ENCODE data around the gene STAT3. TPM values are rescaled to one million over a fixed set of nuclear protein-coding genes. Genes with fewer than 3 reads are reported as not detected.

STAT3 gene
- polyA plus RNA-seq, 1 of the 3 experiments (the other 2 are of a cell fraction): 35.7 TPM

- no peak for DNase-seq
- Histone ChIP-seq H4K20me1 (ENCODE audit: insufficient read depth) (peaks cover 100% of the 10 kb centered on the region), H3K79me2 (ENCODE audit: insufficient read depth) (peaks cover 100% of the 10 kb centered on the region), H3K4me3 (ENCODE audit: low read depth in 2 of 2, low read length in 1 of 2) (no peak overlapping the region), H2AFZ (ENCODE audit: low read depth) (no peak overlapping the region), H3K36me3 (replicated peaks in 1 of 2; ENCODE audit: control insufficient read depth in 1 of 2, insufficient read depth in 2 of 2, low read length in 1 of 2) (peaks cover 16 to 48% of the 10 kb centered on the region in 2 experiments), H3K4me2 (peak overlapping the region; percentile 58; the same call in 1 of the 2 replicates), H3K27ac (ENCODE audit: low read depth in 2 of 2, low read length in 1 of 2) (peak overlapping the region; percentile 17 to 61; a peak in 2 of 4 replicates), H3F3A (replicated peaks; ENCODE audit: insufficient read depth) (peaks cover 50% of the 10 kb centered on the region), H3K4me1 (ENCODE audit: control insufficient read depth in 1 of 2, insufficient read depth in 2 of 2, low read depth in 1 of 2, low read length in 1 of 2) (peaks cover 18 to 35% of the 10 kb centered on the region in 2 experiments; a peak in 3 of 4 replicates), H3K27me3 (ENCODE audit: insufficient read depth) (no peaks in the 10 kb centered on the region), H3K9me3 (no peaks in the 10 kb centered on the region), H3K9me2 (no peaks in the 10 kb centered on the region), H3K9ac (no peak overlapping the region)
- CTCF ChIA-PET: interaction anchor here (0.5 to 26.0 kb wide), 49 partner anchors 8 to 807 kb away, joined by 3 to 683 read pairs (median 5); partner anchors contain the start of genes CAVIN1, KCNH4 and STAT3
- TF ChIP-seq MXI1 (IDR thresholded peaks at IDR 0.05; ENCODE audit: low read depth, low read length): no peak
- no peak for TF ChIP-seq TAF1 (IDR thresholded peaks at IDR 0.05; ENCODE audit: borderline replicate concordance, low read depth, low read length)
- no peak for TF ChIP-seq NFIC (IDR thresholded peaks at IDR 0.05; ENCODE audit: borderline replicate concordance)
- TF ChIP-seq JUND (IDR thresholded peaks at IDR 0.05): no peak
- TF ChIP-seq FOXM1 (IDR thresholded peaks at IDR 0.05; ENCODE audit: low read depth): no peak
- no peak for TF ChIP-seq MEF2A (IDR thresholded peaks at IDR 0.05; ENCODE audit: borderline replicate concordance, low read depth)
- TF ChIP-seq, protein P1, sequence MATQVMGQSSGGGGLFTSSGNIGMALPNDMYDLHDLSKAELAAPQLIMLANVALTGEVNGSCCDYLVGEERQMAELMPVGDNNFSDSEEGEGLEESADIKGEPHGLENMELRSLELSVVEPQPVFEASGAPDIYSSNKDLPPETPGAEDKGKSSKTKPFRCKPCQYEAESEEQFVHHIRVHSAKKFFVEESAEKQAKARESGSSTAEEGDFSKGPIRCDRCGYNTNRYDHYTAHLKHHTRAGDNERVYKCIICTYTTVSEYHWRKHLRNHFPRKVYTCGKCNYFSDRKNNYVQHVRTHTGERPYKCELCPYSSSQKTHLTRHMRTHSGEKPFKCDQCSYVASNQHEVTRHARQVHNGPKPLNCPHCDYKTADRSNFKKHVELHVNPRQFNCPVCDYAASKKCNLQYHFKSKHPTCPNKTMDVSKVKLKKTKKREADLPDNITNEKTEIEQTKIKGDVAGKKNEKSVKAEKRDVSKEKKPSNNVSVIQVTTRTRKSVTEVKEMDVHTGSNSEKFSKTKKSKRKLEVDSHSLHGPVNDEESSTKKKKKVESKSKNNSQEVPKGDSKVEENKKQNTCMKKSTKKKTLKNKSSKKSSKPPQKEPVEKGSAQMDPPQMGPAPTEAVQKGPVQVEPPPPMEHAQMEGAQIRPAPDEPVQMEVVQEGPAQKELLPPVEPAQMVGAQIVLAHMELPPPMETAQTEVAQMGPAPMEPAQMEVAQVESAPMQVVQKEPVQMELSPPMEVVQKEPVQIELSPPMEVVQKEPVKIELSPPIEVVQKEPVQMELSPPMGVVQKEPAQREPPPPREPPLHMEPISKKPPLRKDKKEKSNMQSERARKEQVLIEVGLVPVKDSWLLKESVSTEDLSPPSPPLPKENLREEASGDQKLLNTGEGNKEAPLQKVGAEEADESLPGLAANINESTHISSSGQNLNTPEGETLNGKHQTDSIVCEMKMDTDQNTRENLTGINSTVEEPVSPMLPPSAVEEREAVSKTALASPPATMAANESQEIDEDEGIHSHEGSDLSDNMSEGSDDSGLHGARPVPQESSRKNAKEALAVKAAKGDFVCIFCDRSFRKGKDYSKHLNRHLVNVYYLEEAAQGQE (IDR thresholded peaks at IDR 0.05; ENCODE audit: low read depth, low read length): no peak
- TF ChIP-seq USF1 (IDR thresholded peaks at IDR 0.05; ENCODE audit: borderline replicate concordance, low read depth): no peak
- TF ChIP-seq NRF1 (IDR thresholded peaks at IDR 0.05; ENCODE audit: low read depth, low read length): no peak
- TF ChIP-seq TCF12 (IDR thresholded peaks at IDR 0.05): no peak
- TF ChIP-seq, protein P2, sequence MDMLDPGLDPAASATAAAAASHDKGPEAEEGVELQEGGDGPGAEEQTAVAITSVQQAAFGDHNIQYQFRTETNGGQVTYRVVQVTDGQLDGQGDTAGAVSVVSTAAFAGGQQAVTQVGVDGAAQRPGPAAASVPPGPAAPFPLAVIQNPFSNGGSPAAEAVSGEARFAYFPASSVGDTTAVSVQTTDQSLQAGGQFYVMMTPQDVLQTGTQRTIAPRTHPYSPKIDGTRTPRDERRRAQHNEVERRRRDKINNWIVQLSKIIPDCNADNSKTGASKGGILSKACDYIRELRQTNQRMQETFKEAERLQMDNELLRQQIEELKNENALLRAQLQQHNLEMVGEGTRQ (IDR thresholded peaks at IDR 0.05; ENCODE audit: borderline replicate concordance, low read depth, low read length): no peak
- no peak for TF ChIP-seq TEAD4 (IDR thresholded peaks at IDR 0.05; ENCODE audit: borderline replicate concordance, insufficient read depth)
- TF ChIP-seq, protein P3, sequence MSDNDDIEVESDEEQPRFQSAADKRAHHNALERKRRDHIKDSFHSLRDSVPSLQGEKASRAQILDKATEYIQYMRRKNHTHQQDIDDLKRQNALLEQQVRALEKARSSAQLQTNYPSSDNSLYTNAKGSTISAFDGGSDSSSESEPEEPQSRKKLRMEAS (IDR thresholded peaks at IDR 0.05; ENCODE audit: low read depth): no peak
- TF ChIP-seq CHD2 (IDR thresholded peaks at IDR 0.05; ENCODE audit: low read length, partially characterized antibody): no peak
- POLR2A ChIA-PET: interaction anchor here (1.1 kb wide), 1 partner anchor 131 kb away, joined by 3 read pairs; the partner anchor contains the start of gene STAT5B
- WGBS (ENCODE audit: low lambda C conversion rate): 83% methylated on average over 5 of the region's 5 CpGs
These were observed 18.5 kb upstream of the STAT3 start for GRCh38 chr17:42406615-42407288.
